GM19238 (cell line): ENCODE results near the gene KIF25.
"Not testable (repeated sequence)": the region's sequence is repeated elsewhere in the genome, so short reads cannot be mapped to it uniquely, and the experiment has no call there.

ENCODE experiments used
- DNase-seq: peaks from one replicate; pipeline ENCODE4 v3.0.0; 2011; ENCODE audit warnings: low spot score; ENCODE audit not compliant: insufficient read length

The KIF25 gene

DNA sequence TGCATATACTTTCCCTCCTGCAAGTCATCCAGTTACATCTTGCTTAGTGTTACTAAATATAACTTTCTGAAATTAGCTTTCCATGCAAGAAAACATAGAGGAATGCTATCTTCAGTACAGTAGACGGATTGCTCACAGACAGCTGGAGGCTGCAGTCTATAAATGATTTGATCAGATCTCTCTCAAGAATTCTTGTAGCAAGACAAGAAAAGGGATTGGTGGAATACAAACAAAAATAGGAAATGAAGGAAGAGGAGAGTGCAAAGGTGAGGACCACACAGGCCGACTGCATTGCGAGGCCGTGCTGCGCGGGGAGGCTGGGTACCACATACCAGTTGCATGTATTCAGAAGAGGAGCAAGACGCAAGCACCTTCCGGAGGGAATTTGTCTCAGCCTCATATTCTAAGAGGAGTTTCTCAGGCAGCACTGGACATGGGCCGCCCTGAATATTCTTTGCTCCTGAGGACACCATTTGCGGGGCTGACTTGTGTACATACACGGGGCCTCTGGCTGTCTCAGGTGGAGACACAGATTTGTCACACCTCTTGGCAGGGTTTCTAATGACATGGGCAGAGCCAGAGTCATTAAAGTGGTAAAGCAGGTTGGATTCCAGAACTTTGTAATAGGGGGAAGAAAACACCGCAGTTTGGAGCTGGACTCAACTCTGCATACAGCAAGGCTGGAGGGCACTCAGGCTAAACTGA, 22.7 kb upstream of the KIF25 start:
- DNase-seq, result no peak

DNA sequence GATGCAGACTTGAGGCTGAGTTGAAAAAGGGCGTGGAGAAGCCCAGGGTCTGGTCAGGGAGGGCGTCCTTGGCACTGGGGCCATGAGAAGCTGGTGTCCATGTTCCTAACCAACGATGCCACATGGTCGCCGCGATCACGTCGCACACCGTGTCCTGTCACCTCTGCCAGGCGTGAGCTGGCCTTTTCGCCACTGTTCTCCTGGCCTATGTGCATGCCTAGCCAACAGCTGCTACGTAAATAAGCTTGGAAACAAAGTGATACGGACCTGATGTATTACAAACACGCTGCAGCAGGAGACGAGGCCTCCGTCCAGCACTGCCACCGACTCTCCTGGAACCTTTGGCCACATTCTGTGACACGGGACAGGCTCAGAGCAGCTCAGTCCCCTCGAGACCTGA, 22.0 kb upstream of the KIF25 start:
- DNase-seq, result no peak

DNA sequence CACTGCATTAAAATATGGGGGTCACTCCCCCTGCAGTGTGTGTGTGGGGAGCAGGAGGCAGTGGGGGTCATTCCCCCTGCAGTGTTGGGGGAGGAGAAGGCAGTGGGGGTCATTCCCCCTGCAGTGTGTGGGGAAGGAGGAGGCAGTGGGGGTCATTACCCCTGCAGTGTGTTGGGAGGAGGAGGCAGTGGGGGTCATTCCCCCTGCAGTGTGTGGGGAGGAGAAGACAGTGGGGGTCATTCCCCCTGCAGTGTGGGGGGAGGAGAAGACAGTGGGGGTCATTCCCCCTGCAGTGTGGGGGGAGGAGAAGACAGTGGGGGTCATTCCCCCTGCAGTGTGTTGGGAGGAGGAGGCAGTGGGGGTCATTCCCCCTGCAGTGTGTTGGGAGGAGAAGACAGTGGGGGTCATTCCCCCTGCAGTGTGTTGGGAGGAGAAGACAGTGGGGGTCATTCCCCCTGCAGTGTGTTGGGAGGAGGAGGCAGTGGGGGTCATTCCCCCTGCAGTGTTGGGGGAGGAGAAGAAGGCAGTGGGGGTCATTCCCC, 21.3 kb upstream of the KIF25 start:
- DNase-seq, result not testable (repeated sequence)

DNA sequence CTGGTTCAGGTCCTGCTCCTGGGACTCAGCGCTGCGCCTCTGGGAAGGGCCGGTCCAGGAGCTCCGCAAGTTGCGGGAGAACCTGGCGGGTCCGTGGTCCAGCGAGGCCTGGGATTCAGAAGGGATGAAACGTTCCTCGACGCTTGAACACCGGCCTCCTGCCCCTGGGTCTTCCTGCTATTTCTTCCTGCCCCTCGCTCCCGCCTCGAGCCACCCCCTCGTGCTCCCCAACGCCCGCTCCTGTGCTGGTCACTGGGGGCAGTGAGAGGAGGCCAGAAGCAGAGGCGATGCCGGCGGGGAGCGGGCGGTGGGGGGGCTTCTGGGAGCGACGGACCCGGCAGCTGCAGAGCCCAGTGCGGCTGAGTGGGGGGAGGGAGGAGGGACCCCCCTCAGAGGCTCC, 20.8 kb upstream of the KIF25 start:
- DNase-seq, result no peak

DNA sequence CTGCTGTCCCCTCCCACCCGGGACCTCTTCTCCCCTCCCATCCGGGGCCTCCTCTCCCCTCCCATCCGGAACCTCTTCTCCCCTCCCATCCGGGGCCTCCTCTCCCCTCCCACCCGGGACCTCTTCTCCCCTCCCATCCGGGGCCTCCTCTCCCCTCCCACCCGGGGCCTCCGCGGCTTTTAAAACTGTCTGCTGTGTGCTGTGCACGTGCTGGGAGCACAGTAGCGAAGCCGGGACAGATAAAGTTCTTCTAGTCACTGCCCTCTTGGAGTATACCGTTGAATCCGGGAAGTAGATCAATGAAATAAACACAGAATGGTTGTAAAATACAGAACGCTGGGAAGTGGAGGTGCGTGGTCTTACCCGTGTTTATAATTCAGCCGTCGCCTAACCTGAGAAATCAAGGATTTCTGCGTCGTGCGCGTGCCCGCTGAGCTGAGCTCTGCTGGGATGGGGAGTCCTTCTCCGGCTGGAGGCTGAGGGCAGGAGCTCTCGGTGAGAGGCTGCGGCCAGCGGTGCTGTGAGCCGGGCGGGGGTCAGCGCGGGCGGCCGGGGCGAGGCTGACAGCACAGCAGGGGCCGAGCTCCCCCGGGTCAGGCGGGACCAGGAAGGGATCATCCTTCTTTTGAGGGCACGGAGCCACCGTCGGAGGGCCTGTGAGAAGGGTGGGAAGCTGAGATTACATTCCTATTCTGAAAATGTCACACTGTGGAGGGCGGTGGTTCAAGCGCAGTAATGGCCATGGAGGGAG, 19.6 kb upstream of the KIF25 start:
- no peak for DNase-seq

DNA sequence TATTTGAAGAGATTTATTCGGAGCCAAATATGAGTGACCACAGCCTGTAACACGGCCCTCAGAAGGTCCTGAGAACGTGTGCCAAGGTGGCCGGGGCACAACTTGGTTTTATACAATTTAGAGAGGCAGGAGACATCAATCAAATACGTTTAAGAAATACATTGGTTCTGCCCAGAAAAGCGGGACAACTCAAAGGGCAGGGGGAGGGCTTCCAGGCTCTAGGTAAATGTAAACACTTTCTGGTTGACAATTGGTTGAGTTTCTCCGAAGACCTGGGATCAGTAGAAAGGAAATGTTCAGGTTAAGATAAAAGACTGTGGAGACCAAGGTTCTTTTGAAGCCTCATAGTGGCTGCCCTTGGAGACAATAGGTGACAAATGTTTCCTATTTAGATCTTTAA, 18.9 kb upstream of the KIF25 start:
- DNase-seq, result no peak

DNA sequence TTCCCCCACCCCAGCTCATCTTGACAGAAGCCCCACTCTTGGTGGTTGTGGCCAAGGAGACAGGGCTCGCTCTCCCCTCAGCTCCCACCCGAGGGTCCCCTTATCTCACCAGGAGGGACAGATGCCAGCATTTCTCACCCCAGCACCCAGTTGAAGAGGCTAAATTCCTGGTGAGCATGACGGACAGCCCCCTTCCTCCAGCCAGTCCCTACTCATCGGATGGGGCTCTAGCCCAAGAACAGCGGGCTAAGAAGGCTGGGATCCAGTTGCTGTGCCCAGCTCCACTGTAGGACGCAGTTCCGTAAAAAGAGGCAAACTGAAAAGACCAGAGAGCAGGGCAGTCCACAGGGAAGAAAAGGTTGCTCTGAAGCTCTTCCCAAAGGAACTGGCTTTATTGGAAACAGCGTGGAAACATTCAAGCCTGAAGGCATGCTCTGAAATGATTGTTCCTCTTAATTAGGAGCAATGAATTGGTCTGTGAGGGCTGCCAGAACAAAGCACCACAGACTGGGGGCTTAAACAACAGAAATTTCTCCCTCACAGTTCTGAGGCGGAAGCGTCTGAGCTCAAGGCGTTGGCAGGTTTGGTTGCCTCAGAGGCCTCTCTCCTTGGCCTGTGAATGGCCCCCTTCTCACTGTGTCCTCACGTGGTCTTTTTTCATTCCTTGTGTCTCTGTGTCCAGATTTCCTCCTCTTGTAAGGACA, 17.9 kb upstream of the KIF25 start:
- no peak for DNase-seq

DNA sequence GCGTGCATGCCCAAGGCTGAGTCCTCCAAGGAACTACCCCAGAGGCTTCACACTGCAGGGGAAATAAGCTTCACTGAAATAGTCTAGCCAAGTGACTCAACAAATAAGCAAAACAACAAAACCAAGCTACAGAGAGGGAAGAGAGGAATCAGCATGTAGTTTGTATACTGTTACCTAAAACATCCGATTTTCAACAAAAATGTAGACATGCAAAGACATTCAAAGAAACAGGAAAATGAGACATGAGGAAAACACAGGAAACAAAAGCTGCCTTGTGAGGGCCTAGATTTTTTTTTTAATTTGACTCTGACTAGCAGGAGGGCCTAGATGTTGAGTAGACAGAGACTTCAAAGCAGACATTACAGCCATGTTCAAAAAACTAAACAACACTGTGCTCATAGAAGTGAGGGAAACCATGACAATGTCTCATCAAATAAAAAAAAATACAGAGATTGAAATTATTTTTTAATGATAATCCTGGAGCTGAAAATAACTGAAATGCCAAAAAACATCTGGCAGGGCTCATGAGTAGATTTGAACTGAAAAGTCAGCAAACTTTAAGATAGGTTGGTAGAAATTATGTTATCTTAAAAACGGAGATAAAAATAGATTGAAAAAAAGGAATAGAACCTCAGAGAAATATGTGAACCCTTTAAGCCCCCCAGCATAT, 16.4 kb upstream of the KIF25 start:
- DNase-seq, result no peak

DNA sequence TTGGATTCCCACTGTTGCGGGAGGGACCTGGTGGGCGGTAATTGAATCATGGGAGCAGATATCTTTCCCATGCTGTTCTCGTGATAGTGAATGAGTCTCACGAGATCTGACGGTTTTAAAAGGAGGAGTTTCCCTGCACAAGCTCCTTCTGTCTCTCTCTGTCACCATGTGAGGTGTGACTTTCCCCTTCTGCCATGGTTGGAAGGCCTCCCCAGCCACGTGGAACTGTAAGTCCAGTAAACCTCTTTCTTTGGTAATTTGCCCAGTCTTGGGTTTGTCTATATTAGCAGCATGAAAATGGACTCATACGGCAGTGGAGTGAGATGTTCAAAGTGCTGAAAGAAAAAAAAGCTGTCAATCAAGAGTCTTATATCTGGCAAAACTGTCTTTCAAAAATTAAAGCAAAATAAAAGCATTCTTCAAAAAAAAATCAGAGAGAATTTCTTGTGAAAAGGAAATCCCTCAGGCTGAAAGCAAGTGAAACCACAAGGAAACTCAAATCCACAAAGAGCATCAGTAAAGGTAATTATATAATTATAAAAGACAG, 15.5 kb upstream of the KIF25 start:
- DNase-seq, result no peak

DNA sequence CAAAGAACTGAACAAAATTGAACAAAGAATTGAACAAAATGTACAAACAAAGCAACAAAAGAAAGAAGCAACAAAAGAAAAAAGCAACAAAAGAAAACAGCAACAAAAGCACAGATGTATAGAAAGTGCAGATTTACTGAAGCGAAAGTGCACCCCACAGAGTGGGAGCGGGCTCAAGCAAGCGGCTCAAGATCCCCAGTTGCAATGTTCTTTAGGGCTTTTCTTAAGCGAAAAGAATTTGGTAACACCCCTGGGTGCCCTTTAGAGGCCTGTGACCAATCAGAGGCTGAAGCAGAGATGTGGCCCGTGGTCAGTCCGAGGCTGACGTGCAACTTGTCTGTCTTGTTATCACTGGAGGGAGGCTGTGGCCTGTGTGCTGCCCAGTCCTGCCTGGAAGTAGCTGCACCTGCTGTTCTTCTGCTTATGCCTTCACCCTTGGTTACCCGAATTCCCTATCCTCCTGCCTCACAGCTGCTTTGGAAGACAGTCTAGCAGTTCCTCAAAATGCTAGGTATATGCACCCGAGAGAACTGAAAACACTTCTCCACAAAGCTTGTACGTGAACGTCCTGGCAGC, 13.2 kb upstream of the KIF25 start:
- no peak for DNase-seq

DNA sequence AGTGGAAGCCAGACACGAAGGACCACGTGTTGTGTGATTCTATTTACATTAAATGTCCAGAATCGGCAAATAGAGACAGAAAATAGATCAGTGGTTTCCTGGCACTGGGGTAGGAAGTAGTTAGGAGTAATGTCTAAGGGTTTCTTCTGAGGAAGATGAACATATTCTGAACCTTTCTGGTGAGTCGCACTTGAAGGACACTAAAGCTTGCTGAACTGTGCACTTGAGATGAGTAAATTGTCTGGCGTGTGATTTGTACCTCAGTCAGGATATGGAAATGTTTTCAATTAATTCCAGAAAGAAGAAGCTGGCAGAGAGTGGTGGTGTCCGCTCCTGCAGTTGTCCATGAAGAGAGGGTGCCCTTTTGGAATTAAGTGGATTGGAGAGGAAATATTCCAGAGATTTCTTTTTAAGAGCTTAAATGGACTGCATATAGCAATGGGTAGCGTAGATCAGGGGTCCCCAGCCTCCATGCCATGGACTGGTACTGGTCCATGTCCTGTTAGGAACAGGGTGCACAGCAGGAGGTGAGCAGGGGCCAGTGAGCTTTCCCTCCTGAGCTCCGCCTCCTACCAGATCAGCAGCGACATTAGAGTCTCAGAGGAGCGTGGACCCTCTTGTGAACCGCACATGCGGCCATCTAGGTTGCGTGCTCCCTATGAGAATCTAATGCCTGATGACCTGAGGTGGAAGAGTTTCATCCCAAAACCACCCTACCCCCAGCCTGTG, 12.4 kb upstream of the KIF25 start:
- no peak for DNase-seq

DNA sequence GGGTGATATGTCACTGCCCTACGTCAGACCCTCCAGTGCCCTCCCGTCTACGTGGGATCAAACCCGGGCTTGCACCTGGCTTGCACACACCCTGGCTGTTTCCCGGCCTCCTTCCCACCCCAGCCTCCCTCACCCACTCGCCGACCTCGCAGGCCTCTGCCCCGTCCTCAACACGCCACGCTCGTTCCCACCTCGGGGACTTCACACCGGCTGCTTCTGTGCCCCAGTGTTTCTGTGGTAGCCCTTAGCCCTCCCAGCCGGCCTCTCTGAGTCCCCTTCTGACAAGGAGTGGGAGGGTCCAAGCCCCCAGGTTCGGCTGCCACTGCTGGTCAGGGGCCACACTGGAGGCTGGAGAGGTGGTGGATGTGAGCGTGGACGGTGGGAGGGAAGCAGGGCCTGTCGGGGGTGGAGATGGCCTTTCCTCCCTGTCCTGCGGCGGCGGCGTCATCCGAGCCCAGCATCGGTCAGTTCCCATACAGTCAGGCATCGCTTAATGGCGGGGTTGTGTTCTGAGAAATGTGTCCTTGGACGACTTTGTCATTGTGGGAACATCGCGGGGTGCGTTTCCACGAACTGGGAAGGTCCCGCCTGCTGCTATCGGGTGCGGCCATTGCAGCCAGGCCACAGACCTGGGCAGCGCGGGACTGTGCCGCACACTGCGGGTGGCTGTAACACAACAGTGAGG, 11.4 kb upstream of the KIF25 start:
- no peak for DNase-seq

DNA sequence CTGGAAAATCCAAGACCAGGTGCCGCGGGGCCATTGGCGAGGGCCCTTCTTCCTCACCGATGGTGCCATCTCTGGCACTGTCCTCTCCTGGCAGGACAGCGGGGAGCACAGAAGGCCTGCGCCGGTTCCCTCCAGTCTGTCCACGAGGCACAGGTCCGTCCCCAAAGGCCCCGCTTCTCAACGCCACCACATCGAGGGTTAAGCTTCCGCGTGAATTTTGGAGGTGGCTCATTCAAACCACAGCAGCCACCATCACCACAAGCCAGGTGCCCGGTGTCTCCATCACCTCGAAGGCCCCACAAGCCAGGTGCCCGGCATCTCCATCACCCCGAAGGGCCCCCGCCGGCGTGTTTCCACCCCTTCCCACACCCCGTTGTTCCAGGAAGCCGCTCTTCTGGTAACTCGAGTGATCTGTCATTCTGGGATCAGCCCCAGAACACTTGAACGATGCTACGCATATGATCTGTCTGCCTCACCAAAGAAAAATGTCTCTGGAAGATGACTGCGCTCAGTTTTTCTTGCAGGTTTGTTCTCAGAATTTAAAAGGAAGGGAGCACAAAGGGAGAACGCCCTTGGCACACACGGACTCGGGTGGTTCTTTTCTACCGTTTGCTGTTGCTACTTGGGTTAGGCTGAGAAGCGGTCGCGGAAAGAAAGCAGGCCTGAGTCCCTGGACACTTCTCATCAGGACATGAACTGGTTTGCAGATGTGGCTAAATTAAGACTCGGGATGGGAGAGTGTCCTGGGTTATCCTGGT, 9.9 kb upstream of the KIF25 start:
- DNase-seq, result no peak

DNA sequence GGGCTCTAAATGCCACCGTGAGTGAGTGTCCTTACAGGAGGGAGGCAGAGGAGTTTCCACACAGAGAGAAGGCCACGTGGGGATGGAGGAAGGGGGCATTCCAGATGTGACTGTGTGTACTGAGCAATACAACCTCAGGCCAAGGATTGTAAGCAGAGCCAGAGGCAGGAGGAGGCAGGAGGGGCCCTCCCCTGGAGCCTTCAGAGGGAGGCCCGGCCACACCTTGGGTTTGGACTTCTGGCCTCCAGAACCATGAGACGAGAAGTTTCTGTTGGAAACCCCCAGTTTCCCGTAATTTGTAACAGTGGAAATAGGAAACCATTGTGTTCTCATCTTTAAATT, 9.3 kb upstream of the KIF25 start:
- no peak for DNase-seq

DNA sequence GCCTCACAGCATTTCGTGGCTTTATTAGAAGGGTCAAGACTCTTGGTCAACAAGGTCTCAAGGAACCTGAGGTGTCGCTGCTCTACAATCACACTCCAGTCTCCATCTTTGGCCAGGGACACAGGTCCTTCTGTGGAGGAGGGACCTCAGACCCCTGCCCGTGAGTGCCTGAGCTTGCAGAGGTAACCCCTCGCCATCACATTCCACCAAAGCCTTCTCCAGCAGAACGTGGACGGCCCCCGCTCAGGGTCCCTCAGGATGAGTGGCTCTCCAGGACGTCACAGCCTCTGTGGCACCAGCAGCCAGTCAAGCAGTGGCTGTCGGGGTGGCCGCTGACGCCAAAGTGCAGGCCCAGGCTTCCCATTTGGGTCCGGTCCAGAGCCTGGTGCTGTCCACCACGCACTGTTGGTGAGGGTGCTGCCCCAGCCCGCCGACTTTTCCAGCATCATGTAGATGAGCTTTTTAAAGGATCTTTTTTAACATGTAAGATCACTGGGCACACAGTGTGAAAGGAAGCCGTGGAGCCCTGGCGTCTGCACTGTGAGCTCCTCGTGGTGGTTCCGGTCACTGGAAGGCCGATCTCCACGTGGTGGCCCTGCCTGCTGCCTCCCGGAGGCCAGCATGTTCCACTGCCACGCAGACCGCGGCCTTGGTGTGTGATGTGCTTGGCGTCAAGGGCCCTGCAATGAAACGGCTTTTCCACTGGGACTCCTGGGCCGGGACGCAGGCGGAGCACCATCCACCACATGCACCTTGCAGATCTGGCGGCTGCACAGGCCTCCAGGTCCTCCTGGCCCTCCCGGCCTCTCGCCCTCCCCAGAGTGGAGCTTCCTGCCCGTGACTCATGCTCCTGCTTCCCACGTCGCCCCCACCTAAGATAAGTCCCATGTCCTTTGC, 8.3 kb upstream of the KIF25 start:
- no peak for DNase-seq

DNA sequence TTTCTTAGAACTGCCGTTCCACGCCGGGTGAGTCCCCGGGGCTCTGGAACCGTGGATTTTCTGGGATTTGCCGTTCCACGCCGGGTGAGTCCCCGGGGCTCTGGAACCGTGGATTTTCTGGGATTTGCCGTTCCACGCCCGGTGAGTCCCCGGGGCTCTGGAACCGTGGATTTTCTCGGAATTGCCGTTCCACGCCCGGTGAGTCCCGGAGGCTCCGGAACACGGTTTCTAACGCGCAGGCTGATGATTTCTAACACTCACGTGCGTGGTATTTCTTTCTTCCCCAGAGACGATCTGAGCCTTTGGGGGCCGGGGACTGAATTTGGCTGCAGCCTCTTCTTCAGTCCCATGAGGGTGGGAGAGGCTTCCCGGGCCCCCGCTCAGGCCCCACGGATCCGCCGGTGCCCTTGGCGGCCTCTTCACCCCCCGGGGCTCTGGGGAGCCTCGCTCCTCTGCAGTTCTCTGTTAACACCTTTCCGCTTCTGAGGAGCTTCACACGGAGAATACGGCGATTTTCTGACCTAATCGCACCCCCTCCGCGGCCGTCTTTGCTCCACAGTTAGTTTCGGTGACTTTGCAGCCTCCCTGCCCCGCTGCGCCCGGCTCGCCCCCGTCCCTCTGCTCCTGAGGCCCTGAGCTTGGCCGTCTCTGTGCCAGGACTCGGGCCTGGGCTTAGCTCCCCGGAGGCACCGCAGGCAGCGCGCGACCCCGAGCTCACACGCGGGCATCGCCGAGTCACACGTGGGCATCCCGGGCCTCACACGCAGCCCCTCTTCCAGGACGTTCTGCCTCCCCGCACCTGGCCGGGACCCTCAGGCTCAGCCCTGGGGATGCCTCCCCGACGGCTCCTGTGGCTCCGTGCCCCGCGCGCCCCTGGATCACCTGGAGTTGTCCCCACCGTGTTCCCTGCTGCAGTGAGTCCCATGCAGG, 7.2 kb upstream of the KIF25 start:
- no peak for DNase-seq

DNA sequence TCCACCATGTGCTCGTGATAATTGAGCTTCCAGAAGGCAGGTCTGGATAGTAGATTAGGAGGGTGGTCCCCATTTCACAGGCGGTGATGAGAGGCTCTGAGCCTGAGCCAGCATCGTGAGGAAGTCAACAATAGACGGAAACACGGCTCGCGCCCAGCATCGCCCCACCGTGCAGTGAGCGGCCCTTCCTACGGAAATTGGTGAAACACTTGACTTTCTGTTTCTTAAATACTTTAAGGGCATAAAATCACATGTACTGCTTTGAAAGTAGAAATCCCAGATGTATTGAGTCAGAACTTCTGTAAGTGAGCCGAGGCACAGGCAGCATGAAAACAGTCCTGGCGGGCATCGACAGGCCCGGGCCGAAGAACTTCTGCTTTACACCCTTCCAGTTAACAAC, 4.3 kb upstream of the KIF25 start:
- no peak for DNase-seq
